HG03439 (cell line): Measurements from ENCODE around the gene TMEM183A.
"Not testable (repeated sequence)": the region's sequence is repeated elsewhere in the genome, so short reads cannot be mapped to it uniquely, and the experiment has no call there.

ENCODE experiments used
- ATAC-seq: cut with Tn5 transposase; IDR thresholded peaks from one replicate; pipeline ENCODE4 v1.9.1; 2021; ENCODE audit warnings: mild to moderate bottlenecking, moderate library complexity; ENCODE audit not compliant: unreplicated experiment

The TMEM183A gene

DNA sequence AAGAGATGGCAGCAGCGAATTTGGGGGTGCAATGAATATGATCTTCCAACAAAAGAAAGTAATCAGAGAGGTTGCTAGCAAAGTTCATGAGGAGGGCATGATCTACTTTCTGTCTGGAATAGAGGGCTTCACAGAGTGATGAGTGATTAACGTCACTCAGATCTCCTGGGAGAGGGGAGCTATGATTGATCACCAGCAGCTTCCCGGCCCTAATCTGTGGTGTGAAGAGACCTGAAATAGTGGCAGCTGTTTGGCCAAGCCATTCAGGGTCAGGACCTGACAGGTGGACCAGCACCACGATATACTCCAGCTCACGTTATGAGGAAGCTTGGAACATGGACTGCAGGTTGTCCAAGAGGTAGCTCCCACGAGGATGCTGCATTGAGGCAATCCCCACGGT lies 19.9 kb upstream of the TMEM183A start:
- no peak for ATAC-seq

DNA sequence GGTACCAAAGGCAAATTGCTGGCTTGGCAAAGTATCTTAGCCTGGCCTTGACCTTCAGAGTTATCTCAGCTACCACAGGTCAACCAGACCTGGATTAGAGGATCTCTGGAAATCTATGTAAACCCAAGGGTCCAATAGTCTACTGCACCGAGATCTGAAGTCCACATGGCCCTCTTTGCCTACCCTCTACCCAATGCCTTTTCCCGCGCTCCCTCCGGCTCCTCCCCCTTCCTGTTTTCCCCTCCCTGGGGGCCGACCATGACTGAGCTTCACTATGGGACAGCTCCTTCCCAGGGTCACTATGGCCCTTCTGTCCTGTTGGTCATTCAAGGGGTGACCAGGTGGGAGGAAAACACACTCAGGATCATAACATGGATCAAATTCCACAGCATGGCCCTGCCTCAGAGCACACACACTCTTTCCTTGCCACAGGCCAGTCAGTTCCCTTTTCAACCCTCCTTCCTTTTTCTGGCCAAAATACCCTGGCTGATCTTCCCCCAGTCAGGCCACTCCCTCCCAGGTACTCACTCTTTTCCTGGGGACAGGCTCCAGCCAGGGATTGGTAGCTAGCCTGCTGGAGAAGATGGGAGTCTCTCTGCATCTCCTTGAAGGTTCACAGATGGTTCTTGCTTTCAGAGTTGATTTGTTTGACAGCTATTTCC lies 19.1 kb upstream of the TMEM183A start:
- ATAC-seq, result no peak

DNA sequence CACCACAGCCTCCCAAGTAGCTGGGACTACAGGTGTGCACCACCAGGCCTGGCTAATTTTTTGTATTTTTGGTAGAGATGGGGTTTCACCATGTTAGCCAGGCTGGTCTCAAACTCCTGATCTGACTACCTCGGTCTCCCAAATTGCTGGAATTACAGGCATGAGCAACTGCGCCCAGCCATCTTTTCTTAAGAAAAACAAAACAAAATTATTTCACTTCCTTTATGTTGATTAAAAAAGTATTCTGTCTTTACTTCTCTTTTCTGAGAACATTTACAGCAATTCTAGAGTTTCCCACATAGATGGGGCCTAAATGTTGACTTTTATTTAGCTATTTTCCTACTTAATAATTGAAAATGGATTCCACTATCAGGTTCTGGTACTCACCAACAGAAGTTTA lies 17.3 kb upstream of the TMEM183A start:
- no peak for ATAC-seq

DNA sequence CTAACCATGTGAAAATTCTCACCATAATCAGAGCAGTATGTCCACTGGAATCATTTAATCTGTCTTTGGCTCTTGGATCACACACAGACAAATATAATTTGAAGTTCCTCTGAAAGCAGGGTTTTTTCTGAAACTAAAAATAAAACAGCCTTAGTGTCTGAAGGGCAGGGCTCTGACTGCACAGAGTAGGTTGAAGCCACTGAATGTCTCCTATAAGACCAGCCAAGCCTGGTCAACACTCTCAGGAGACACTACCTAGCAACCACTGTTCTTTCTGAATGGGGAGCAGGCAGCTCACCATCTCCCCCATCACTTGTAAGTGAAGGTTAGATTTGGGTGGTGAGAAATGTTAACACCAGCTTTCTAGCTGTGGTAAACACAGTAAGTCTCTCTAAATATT lies 16.1 kb upstream of the TMEM183A start:
- no peak for ATAC-seq

DNA sequence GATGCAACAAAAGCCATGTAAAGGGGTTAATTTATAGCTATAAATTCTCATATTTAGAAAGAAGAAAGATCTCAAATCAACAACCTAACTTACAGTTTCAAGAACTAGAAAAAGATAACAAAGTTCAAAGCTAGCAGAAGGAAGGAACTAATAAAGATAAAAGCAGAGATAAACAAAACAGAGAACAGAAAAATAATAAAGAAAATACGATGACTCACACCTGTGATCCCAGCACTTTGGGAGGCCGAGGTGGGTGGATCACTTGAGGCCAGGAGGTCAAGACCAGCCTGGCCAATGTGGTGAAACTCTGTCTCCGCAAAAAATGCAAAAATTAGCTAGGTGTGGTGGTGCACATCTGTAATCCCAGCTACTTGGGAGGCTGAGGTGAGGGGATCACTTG lies 12.4 kb upstream of the TMEM183A start:
- no peak for ATAC-seq

DNA sequence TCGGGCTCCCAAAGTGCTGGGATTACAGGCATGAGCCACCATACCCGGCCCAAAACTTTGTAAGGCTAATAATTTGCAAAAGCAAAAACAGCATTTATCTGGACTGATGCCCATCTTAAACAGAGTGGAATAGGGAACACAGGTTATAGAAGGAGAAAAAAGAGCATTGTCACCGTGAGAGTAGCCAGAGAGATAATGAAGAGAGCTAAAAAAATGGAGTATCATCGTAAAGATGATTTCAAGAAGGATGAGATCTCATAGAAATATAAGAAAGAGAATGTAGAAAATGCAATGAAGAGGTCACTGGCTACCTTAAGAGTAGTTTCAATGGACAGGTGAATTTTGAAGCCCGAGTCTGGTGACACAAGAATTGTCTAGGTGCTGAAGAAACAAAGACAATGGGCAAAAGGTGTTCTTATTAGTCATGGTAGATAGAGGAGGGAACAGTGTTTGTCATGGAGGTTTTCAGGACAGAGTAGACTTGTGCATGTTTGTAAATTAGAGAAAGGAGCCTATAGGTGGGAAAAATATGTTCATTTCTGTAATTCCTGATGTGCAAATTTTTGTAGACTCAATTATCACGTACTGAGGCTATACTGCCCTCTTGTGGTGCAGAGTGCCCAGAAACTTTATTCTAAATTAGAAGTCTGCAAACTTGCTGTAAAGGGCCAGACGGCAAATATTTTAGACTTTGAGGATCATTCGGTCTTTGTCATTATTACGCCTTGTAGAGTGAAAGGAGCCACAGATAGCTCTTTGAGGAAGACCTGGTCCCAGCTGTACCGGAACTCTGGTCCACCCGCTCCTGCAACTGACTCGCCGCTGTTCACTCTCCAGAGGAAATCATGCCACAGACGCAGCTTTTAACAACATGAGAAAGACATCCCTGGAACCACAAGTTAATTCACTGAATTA lies 8.1 kb upstream of the TMEM183A start:
- no peak for ATAC-seq

DNA sequence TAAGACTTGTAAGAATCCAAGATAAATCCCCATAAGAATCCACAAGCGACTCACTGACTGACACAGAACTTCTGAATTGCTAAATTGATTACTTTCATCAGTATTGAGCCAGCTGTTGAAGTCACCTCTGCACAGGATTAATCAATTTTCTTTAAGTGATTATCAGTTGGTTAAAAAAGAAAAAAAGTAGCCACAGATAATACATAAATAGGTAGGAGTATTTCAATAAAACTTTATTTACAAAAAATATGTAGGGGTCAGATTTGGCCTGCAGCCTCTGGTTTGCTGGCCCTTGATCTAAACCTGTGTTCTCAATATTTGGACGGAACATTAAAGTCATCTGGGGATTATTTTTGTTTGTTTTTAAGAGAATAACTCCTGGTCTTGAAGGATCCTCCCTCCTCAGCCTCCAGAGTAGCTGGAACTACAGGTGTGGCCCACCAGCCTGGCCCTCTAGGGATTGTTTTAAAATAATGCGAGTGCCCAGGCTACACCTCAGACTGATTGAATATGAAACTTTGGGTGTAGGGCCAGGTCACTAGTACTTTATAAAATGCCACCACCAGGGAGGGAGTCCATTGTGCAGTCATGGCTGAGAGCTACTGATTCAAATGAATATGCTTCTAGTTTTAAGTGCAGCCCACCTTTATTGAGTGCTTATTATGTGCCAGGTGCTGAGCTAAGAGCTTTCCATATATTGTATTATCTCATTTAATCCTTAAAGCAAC lies 6.8 kb upstream of the TMEM183A start:
- ATAC-seq, result no peak

DNA sequence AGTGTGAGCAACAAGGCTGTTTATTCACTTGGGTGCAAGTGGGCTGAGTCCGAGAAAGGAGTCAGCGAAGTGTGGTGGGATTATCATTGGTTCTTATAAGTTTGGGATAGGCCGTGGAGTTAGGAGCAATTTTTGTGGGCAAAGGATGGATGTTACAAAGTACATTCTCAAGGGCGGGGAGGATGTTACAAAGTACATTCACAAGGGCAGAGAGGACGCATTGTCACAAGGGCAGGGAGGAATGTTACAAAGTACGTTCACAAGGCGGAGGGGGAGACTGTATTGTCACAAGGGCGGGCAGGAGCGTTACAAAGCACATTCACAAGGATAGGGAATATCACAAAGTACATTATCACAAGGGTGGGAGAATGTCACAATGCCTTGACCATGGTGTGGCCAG lies 5.2 kb upstream of the TMEM183A start:
- ATAC-seq, result no peak

DNA sequence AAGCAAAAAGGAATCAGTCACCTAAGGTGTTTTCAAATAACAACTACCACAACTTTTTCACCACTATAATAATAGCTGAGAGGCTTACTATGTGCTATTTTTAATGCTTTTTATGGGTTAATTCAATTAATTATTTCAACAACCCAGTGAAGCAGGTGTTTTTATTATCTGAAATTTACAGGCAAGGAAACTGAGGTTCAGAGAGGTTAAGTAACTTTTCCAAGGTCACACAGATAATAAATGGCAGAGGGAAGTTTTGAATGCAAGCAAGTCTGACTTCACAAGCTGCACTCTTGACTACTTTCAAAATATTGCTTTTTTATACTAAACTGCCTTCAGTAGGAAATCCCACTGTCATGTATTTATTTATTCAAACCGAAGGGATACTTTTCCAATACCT lies 4.2 kb upstream of the TMEM183A start:
- ATAC-seq, result no peak

DNA sequence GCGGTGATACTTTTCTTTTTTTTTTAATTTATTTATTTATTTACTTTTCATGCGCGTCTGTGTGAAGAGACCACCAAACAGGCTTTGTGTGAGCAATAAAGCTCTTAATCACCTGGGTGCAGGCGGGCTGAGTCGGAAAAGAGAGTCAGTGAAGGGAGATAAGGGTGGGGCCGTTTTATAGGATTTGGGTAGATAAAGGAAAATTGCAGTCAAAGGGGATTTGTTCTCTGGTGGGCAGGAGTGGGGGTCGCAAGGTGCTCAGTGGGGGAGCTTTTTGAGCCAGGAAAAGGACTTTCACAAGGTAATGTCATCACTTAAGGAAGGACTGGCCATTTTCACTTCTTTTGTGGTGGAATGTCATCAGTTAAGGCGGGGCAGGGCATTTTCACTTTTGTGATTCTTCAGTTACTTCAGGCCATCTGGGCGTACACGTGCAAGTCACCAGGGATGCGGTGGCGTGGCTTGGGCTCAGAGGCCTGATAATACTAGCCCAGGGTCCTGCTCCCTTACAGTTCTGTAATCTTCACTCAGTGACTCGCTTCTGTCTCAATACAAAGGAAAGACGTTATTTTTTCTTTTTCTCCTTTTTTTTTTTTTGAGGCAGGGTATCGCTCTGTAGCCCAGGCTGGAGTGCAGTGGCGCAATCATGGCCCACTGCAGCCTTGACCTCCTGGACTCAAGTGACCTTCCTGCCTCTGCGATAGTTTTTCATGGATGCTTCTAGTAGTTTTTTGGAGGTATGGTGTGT lies 1.6 kb upstream of the TMEM183A start:
- not testable (repeated sequence) for ATAC-seq

DNA sequence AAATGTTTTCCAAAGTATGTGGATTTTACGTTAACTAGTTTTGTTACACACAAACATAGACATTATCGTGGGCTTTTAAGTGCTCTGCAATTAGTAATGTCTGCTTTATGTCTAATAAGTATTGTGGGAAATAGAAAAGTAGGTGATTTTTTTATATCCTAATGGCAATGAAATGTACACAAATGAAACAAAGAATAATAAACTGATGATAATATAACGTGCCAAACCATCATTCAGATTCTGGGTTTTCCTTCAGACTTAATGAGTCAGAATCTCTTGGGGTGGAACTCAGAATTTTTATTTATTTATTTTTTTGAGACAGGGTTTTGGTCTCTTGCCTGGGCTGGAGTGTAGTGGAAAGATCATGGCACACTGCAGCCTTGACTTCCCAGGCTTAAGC lies 2.0 kb downstream of the TMEM183A start:
- no peak for ATAC-seq

DNA sequence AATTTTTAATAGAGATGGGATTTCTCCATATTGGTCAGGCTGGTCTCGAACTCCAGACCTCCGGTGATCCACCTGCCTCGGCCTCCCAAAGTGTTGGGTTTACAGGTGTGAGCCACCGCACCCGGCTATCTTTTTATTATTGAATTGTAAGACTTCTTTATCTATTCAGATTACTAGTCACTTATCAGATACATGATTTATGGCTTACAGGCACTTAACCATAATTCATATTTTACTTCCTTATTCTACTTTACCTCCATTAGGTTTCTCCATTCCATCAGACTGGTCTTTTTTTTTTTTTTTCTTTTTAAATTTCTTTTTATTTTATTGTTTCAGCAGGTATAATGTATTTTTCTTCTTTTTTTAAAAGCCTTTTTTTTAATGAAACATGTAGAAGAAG lies 4.4 kb downstream of the TMEM183A start:
- no peak for ATAC-seq

DNA sequence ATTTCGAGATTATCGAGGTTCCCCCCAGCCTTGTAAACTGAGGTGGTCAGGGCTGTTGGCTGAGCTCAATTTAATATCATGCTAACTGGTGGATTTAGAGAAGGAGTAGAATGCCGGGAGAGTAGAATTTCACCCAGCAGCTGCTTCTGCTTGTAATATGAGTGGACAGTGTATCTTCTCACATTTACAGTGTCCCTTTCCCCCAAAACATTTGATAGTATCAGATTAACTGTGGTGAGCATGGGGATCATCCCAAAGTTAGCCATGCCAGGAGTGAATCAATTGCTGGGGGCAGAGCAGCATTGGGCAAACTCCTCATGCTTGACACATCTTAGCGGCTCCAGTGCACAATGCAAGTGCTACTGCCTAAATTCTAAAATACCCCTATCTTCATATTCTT lies 9.9 kb downstream of the TMEM183A start:
- no peak for ATAC-seq

DNA sequence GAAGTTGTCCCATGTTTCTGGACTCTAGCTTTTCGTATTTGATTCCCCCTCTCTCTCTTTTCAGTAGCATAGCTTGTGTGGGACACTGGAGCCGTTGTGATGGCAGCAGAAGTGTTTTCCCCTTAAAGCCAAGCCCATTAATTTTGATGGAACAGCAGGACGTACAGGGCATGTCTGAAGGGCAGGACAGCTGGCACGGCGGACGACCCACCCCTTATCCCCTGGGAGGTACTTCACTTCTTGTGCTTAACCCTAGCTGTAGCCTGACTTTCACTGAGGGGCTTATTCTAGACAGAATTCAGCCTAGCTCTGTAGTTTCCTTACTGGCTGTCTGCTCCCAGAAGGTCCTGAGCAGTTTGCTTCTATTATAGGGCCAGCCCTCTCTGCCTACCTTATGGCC lies 10.5 kb downstream of the TMEM183A start:
- no peak for ATAC-seq

DNA sequence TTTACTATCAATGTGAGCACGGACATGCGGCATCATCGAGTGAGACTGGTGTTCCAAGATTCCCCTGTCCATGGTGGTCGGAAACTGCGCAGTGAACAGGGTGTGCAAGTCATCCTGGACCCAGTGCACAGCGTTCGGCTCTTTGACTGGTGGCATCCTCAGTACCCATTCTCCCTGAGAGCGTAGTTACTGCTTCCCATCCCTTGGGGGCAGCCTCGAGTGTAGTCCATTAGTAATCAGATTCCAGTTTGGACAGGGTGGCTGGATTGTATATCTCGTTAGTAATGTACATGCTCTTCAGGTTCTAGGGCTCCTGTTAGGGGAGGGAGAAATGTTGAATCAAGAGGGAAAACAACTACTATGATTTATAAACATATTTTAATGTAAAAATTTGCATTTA lies 15.7 kb downstream of the TMEM183A start:
- not testable (repeated sequence) for ATAC-seq

DNA sequence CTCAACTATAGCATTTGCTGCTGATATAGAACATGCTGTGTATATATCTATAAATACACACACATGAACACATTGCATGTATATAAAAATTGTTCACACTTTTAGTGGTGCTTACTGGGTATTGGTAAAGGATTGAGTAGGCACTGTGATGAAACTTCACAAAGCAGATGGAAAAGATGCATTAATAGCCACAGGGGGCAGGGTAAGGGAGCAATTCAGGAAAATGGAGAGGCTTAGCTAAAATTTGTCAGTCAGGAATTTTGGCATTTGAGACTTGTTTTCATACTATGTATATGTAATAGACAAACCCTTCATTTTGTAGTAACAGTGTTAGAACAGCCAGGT lies 18.5 kb downstream of the TMEM183A start:
- ATAC-seq, result no peak

DNA sequence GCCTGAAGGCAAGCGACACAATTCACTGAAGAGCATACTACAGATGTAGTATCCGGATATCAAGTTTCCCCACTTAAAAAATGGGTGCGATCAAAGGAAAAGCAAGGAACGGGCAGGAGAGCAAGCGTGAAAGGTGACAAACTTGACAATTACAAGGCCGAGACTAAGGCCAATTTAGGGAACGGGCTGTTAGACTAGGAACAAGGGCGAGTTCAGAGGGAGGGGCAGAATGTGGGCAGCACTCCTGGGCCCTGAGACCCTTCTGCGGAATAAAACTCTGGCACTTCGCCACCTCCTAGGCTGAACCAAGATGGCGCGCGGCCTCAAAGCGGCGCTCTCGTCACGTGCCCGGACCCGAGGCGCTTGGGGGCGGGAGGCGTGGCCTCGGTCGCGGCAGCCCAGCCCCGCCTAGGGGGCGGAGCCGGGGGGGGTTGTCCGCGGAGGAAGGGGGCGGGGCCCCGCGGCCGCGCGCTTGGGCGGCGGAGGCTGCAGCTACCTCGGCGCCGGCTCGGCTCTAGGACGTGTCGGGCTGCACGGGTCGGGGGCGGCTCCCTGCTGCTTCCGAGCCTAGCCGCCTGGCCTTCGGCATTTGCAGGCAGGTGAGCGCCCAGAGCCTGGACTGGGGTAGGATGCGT lies 19.0 kb downstream of the TMEM183A start, which contains the start of gene PPFIA4:
TSS of gene PPFIA4 (plus strand) at position 461 of the 635 bp plus-strand sequence. CDS start 12,518 bp downstream, outside the sequence.
- peak; percentile 70 for ATAC-seq

DNA sequence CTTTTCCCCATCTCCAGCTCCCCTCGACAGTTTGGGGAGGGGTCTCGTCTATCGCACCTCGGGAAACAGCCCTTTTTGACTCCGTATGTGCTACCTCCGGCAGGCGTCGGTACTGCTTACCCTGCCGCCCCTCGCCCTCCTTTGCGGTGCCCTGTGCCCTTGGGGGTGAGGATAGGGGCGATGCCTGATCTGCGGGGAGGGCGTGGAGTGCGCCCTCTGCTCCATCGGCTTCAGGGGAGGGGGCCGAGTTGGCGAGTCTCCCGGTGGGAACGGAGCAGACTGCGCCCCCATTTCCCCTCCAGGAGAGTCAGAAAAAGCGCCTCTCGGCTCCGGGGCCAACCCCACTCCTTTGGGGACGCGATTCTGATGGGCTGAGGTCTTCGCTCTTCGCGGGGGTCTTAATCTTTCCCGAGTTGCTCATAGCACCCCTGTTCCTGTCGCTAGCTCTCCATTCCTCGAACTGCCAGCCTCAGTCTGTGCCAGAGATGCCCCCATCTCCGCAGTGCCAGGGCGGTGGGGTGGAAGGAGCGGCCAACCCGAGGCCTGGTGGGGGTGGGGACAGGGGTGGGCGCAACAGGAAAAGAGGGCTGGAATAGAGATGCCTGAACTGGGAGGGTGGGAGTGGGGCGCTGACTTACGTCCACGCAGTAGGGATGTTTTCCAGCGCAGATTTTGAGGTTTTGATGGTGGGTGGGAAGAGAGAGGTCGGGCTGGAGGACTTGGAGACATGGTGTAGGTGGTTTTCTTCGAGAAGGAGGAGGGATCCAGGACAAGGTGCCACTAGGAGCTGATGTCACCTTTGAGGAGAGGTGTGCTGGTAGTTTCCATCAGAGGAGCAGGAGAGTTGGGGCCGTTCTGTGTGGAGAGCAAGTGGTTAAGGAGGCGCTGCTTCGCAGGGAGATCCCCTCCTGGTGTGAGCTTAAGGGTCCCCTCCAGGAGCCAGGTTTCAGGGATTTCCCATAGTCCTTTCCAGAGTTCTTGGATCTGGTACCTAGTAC lies 19.8 kb downstream of the TMEM183A start:
- no peak for ATAC-seq

DNA sequence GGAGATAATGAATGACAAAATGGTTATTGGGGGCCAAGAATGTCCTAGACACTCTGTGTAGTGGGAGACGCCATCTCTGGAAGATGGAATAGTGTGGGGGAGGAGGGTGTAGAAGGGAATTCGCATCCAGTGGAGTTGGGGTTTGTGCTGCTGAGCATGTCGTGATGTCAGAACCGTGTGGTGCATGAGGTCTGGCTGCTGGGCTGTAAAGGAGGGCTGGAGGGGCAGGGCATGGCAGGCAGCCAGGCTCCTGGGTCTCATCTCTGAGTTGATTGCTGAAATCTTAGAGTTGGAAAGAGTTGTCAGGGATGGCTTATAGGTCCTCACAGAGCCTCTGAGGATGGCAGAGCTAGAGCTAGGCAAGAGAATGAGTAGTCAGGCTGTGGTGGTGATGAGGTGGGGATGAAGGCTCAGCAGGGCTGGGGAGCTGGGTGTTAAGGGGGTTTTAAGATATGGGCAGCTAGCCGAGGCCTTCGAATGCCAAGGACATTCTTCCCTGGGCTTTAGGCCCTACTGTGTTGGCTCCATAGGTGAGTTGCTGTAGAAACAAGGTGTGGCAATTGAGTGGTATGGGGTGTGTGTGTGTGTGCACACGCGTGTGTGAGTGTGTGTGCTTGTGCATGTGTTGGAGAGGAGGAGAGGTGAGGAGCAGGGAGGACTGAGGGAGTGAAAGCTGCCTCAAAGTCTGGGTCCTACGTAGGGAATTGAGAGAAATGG lies 21.1 kb downstream of the TMEM183A start:
- ATAC-seq, result no peak
